ENCODE measurements around the gene STK32B. TPM values are rescaled to one million over a fixed set of nuclear protein-coding genes. Genes with fewer than 3 reads are reported as not detected.

Gene STK32B
- polyA plus RNA-seq, 4 donors, result 0.27 to 0.75 (median 0.58) TPM; not detected in 1

DNA sequence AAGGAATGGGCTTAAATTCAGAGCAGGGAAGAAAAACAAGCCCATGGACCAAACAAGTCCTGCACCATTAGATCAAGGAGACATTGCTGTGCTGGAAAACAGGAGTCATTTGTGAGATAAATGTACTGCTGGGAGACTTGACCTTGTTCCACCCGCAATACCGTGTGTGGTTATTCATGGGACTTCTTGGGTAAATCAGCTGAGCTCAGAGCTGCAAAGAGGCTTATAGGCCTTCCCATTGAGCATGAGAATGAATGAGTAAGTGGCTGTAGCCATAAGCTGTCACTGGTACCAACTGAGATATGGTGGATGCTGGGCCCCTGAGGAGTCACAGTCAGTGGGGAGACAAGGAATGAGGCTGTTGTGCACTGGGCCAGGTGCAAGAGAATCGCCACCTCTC lies 29.7 kb upstream of the STK32B start:
- H3K27ac ChIP-seq (ENCODE audit: low read depth in 1 of 3, low read length in 2 of 3), result no peak overlapping the region
- WGBS, 3 donors, result 69 to 73% (median 73%) methylated on average over 3 of the region's 3 CpGs
- no peaks in the 10 kb centered on the region for H3K36me3 ChIP-seq (ENCODE audit: control insufficient read depth in 3 of 3, insufficient read depth in 2 of 3, low read depth in 1 of 3, low read length in 3 of 3)
- peaks cover 0 to 14% (median 8%) of the 10 kb centered on the region in 3 donors for H3K27me3 ChIP-seq (ENCODE audit: control insufficient read depth in 3 of 3, insufficient read depth in 3 of 3, low read length in 3 of 3)
- FAIRE-seq (no peak), DNase-seq (no peak)
- H3K4me1 ChIP-seq (ENCODE audit: control insufficient read depth in 3 of 3, insufficient read depth in 2 of 3, low read depth in 1 of 3, low read length in 2 of 3), result no peaks in the 10 kb centered on the region
- peaks cover 0 to 8% of the 10 kb centered on the region in 2 donors for H3K9me3 ChIP-seq (ENCODE audit: control insufficient read depth in 2 of 2, insufficient read depth in 1 of 2, low read depth in 1 of 2, low read length in 1 of 2)
- H3K4me3 ChIP-seq (ENCODE audit: low read depth in 1 of 3, low read length in 3 of 3), result no peak overlapping the region

DNA sequence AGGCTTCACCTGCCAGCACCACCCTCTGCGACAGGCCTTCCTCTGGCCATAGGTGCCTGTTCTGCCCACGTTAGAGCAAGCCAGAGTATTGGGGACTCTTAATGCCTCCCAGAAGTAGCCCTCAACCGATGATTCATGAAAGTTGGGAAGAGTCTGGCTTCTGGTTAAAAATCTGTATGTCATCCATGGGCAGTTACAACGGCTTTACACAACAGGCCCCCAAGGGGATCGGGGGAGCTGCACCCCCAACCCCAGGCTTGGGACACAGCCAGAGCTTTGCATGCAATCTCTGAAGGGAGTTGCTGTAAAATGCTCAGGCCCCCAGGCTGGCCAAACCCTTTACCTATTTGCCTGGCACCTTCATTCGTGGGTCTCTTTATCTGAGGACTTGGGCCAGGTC lies 26.6 kb upstream of the STK32B start:
- no peaks in the 10 kb centered on the region for H3K36me3 ChIP-seq (ENCODE audit: control insufficient read depth in 3 of 3, insufficient read depth in 2 of 3, low read depth in 1 of 3, low read length in 3 of 3)
- no peak overlapping the region for H3K4me3 ChIP-seq (ENCODE audit: low read depth in 1 of 3, low read length in 3 of 3)
- DNase-seq (no peak), FAIRE-seq (no peak)
- 58 to 74% (median 73%) methylated on average over 6 of the region's 6 CpGs for WGBS, 3 donors
- no peak overlapping the region for H3K27ac ChIP-seq (ENCODE audit: low read depth in 1 of 3, low read length in 2 of 3)
- no peaks in the 10 kb centered on the region for H3K4me1 ChIP-seq (ENCODE audit: control insufficient read depth in 3 of 3, insufficient read depth in 2 of 3, low read depth in 1 of 3, low read length in 2 of 3)
- H3K9me3 ChIP-seq (ENCODE audit: control insufficient read depth in 2 of 2, insufficient read depth in 1 of 2, low read depth in 1 of 2, low read length in 1 of 2), result peaks cover 0 to 8% of the 10 kb centered on the region in 2 donors
- peaks cover 0 to 4% (median 0%) of the 10 kb centered on the region in 3 donors for H3K27me3 ChIP-seq (ENCODE audit: control insufficient read depth in 3 of 3, insufficient read depth in 3 of 3, low read length in 3 of 3)

DNA sequence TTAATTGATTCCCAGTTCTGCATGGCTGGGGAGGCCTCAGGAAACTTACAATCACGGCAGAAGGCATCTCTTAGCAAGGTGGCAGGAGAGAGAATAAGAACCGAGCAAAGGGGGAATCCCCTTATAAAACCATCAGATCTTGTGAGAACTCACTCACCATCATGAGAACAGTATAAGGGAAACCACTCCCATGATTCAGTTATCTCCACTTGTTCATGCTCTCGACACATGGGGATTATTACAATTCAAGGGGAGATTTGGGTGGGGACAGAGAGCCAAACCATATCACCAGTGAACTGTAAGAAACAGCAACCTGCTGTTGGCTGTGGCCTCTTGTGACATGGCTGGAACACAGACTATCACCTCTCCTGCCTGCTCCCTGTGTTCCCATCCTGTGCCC lies 24.9 kb upstream of the STK32B start:
- peaks cover 0 to 8% of the 10 kb centered on the region in 2 donors for H3K9me3 ChIP-seq (ENCODE audit: control insufficient read depth in 2 of 2, insufficient read depth in 1 of 2, low read depth in 1 of 2, low read length in 1 of 2)
- no peak for FAIRE-seq
- WGBS, 3 donors, result 62 to 70% (median 69%) methylated on average over 3 of the region's 3 CpGs
- no peak overlapping the region for H3K4me3 ChIP-seq (ENCODE audit: low read depth in 1 of 3, low read length in 3 of 3)
- no peaks in the 10 kb centered on the region for H3K4me1 ChIP-seq (ENCODE audit: control insufficient read depth in 3 of 3, insufficient read depth in 2 of 3, low read depth in 1 of 3, low read length in 2 of 3)
- DNase-seq, result no peak
- no peaks in the 10 kb centered on the region for H3K27me3 ChIP-seq (ENCODE audit: control insufficient read depth in 3 of 3, insufficient read depth in 3 of 3, low read length in 3 of 3)
- H3K27ac ChIP-seq (ENCODE audit: low read depth in 1 of 3, low read length in 2 of 3), result no peak overlapping the region
- H3K36me3 ChIP-seq (ENCODE audit: control insufficient read depth in 3 of 3, insufficient read depth in 2 of 3, low read depth in 1 of 3, low read length in 3 of 3), result no peaks in the 10 kb centered on the region

DNA sequence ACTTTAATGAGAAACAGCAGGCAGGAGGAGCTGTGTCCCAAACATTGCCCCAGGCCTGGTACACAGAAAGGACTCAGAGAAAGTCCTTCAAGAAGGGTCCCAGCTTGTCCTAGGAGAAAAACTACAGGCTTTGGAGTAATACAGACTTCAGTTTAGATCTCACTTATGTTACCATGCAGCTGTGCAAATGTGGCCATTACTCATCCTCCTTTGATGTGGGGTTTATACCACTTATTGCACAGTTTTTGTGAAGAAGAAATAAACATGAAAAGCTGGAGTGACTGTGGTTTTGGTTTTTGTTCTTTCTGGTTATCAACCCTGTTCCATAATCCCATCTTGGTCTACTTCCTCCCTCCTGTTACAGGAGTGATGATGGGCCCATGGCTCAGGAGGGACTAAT lies 23.9 kb upstream of the STK32B start:
- Histone ChIP-seq H3K4me3 (ENCODE audit: low read depth in 1 of 3, low read length in 3 of 3) (no peak overlapping the region), H3K9me3 (ENCODE audit: control insufficient read depth in 2 of 2, insufficient read depth in 1 of 2, low read depth in 1 of 2, low read length in 1 of 2) (peaks cover 0 to 8% of the 10 kb centered on the region in 2 donors), H3K27me3 (ENCODE audit: control insufficient read depth in 3 of 3, insufficient read depth in 3 of 3, low read length in 3 of 3) (no peaks in the 10 kb centered on the region), H3K36me3 (ENCODE audit: control insufficient read depth in 3 of 3, insufficient read depth in 2 of 3, low read depth in 1 of 3, low read length in 3 of 3) (no peaks in the 10 kb centered on the region), H3K27ac (ENCODE audit: low read depth in 1 of 3, low read length in 2 of 3) (no peak overlapping the region), H3K4me1 (ENCODE audit: control insufficient read depth in 3 of 3, insufficient read depth in 2 of 3, low read depth in 1 of 3, low read length in 2 of 3) (no peaks in the 10 kb centered on the region)
- FAIRE-seq, result no peak
- no peak for DNase-seq

DNA sequence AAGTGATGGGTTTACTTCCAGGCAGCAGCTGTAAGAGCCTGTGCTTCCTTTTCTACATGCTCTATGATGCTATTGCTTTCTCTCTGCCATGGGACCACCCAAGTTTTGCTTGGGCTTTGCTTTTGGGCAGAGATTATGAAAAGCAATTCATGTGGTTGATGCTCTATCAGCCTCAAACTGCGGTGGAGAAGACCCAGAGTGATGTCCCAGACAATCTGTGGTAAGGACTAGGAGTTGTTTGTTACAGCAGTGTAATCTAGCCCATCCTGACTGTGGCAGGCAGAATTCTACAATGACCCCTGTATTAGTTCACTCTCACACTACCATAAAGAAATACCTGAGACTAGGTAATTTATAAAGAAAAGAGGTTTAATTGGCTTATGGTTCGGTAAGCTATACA lies 22.8 kb upstream of the STK32B start:
- Histone ChIP-seq H3K9me3 (ENCODE audit: control insufficient read depth in 2 of 2, insufficient read depth in 1 of 2, low read depth in 1 of 2, low read length in 1 of 2) (no peaks in the 10 kb centered on the region), H3K4me1 (ENCODE audit: control insufficient read depth in 3 of 3, insufficient read depth in 2 of 3, low read depth in 1 of 3, low read length in 2 of 3) (no peaks in the 10 kb centered on the region), H3K27ac (ENCODE audit: low read depth in 1 of 3, low read length in 2 of 3) (no peak overlapping the region), H3K36me3 (ENCODE audit: control insufficient read depth in 3 of 3, insufficient read depth in 2 of 3, low read depth in 1 of 3, low read length in 3 of 3) (no peaks in the 10 kb centered on the region), H3K4me3 (ENCODE audit: low read depth in 1 of 3, low read length in 3 of 3) (no peak overlapping the region), H3K27me3 (ENCODE audit: control insufficient read depth in 3 of 3, insufficient read depth in 3 of 3, low read length in 3 of 3) (no peaks in the 10 kb centered on the region)
- 73 to 78% (median 77%) methylated on average over 2 of the region's 2 CpGs for WGBS, 3 donors
- no peak for DNase-seq
- no peak for FAIRE-seq

DNA sequence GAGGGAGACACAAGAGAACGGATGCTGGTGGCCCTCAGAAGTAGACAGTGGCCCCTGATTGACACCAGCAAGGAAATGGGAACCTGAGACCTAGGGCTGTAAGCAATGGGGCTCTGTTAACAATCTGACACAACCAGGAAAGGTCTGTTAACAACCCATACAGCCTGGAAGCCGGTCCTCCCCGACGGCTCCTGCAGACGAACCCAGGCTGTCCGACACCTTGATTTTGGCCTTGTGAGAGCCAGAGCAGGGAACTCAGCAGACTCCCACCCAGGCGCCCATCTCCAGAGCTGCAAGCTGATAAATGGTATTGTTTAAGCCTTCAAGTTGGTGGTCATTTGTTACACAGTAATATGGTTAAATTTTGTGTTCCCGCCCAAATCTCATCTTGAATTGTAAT lies 21.8 kb upstream of the STK32B start:
- no peaks in the 10 kb centered on the region for H3K9me3 ChIP-seq (ENCODE audit: control insufficient read depth in 2 of 2, insufficient read depth in 1 of 2, low read depth in 1 of 2, low read length in 1 of 2)

DNA sequence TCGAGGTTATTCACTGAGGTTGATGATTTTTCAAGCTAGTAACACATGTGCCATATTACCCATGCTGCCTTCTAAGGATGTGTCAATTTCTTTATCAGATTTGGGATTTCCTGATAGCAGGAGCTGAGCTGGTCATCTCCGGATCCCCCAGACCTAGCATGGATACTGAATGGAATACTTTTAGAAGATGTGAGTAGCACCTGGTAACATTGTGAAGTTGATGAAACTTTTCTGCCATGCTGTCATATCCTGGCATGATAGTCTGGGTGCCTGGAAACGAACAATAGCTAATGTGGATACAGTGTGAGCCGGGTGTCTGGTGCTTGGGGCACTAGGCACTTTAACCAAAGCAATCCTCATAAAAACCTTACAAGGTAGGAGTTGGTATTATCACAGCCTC lies 21.1 kb upstream of the STK32B start:
- H3K9me3 ChIP-seq (ENCODE audit: control insufficient read depth in 2 of 2, insufficient read depth in 1 of 2, low read depth in 1 of 2, low read length in 1 of 2), result no peaks in the 10 kb centered on the region
- 65 to 77% (median 67%) methylated on average over 4 of the region's 4 CpGs for WGBS, 3 donors
- no peaks in the 10 kb centered on the region for H3K36me3 ChIP-seq (ENCODE audit: control insufficient read depth in 3 of 3, insufficient read depth in 2 of 3, low read depth in 1 of 3, low read length in 3 of 3)
- no peaks in the 10 kb centered on the region for H3K27me3 ChIP-seq (ENCODE audit: control insufficient read depth in 3 of 3, insufficient read depth in 3 of 3, low read length in 3 of 3)
- DNase-seq (no peak), FAIRE-seq (no peak)
- no peak overlapping the region for H3K27ac ChIP-seq (ENCODE audit: low read depth in 1 of 3, low read length in 2 of 3)
- no peaks in the 10 kb centered on the region for H3K4me1 ChIP-seq (ENCODE audit: control insufficient read depth in 3 of 3, insufficient read depth in 2 of 3, low read depth in 1 of 3, low read length in 2 of 3)
- no peak overlapping the region for H3K4me3 ChIP-seq (ENCODE audit: low read depth in 1 of 3, low read length in 3 of 3)

More for the DNA sequence above, 21.8 kb upstream of the STK32B start:
- Histone ChIP-seq H3K36me3 (ENCODE audit: control insufficient read depth in 3 of 3, insufficient read depth in 2 of 3, low read depth in 1 of 3, low read length in 3 of 3) (no peaks in the 10 kb centered on the region), H3K4me1 (ENCODE audit: control insufficient read depth in 3 of 3, insufficient read depth in 2 of 3, low read depth in 1 of 3, low read length in 2 of 3) (no peaks in the 10 kb centered on the region), H3K27ac (ENCODE audit: low read depth in 1 of 3, low read length in 2 of 3) (no peak overlapping the region), H3K4me3 (ENCODE audit: low read depth in 1 of 3, low read length in 3 of 3) (no peak overlapping the region), H3K27me3 (ENCODE audit: control insufficient read depth in 3 of 3, insufficient read depth in 3 of 3, low read length in 3 of 3) (no peaks in the 10 kb centered on the region)
- DNase-seq (no peak), FAIRE-seq (no peak)
- 77 to 86% (median 78%) methylated on average over 8 of the region's 8 CpGs for WGBS, 3 donors

DNA sequence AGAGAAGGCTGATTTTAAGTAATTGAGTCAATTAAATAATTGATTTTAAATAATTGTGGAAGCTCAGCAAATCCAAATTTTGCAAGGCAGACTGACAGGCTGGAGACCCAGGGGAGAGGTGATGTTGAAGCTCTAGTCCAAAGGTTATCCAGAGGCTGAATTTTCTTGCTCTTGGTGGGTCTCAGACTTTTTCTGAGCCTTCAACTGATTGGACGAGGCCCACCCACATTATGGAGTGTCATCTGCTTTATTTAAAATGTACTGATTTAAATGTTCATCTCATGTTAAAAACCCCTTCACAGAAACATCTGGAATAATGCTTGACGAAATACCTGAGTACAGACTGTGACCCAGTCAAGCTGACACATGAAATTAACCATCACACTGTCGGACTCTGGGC lies 20.4 kb upstream of the STK32B start:
- no peaks in the 10 kb centered on the region for H3K27me3 ChIP-seq (ENCODE audit: control insufficient read depth in 3 of 3, insufficient read depth in 3 of 3, low read length in 3 of 3)
- WGBS, 3 donors, result 82 to 88% (median 82%) methylated on average over 3 of the region's 3 CpGs
- H3K27ac ChIP-seq (ENCODE audit: low read depth in 1 of 3, low read length in 2 of 3), result no peak overlapping the region
- H3K36me3 ChIP-seq (ENCODE audit: control insufficient read depth in 3 of 3, insufficient read depth in 2 of 3, low read depth in 1 of 3, low read length in 3 of 3), result no peaks in the 10 kb centered on the region
- DNase-seq, result no peak
- no peaks in the 10 kb centered on the region for H3K9me3 ChIP-seq (ENCODE audit: control insufficient read depth in 2 of 2, insufficient read depth in 1 of 2, low read depth in 1 of 2, low read length in 1 of 2)
- no peak for FAIRE-seq
- no peaks in the 10 kb centered on the region for H3K4me1 ChIP-seq (ENCODE audit: control insufficient read depth in 3 of 3, insufficient read depth in 2 of 3, low read depth in 1 of 3, low read length in 2 of 3)
- H3K4me3 ChIP-seq (ENCODE audit: low read depth in 1 of 3, low read length in 3 of 3), result no peak overlapping the region

DNA sequence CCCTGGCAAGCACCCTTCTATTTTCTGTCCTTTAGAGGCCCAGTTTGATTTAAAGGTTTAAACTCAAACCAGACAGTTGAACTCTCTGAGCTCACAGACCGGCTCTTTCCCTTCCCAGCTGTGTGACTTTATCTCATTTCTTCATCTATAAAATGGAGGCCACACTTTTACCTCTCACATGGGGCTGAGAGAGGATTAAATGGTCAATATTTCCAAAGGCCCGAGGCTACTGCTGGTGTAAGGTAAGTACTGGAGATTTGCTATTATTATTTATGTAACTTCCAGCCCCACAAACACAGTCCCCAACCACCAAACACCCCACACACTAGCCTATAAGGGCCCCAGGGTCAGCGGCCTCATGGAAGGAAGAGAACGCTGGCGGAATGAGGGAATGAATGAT lies 18.5 kb upstream of the STK32B start:
- no peak for FAIRE-seq
- Histone ChIP-seq H3K27me3 (ENCODE audit: control insufficient read depth in 3 of 3, insufficient read depth in 3 of 3, low read length in 3 of 3) (no peaks in the 10 kb centered on the region), H3K4me3 (ENCODE audit: low read depth in 1 of 3, low read length in 3 of 3) (no peak overlapping the region), H3K4me1 (ENCODE audit: control insufficient read depth in 3 of 3, insufficient read depth in 2 of 3, low read depth in 1 of 3, low read length in 2 of 3) (no peaks in the 10 kb centered on the region), H3K9me3 (ENCODE audit: control insufficient read depth in 2 of 2, insufficient read depth in 1 of 2, low read depth in 1 of 2, low read length in 1 of 2) (no peaks in the 10 kb centered on the region), H3K36me3 (ENCODE audit: control insufficient read depth in 3 of 3, insufficient read depth in 2 of 3, low read depth in 1 of 3, low read length in 3 of 3) (no peaks in the 10 kb centered on the region), H3K27ac (ENCODE audit: low read depth in 1 of 3, low read length in 2 of 3) (peak overlapping the region in 1 of 3 donors; percentile 17)
- no peak for DNase-seq
- WGBS, 3 donors, result 65 to 68% (median 67%) methylated on average over 5 of the region's 5 CpGs
